SJCRH30 (cell line): Measurements from ENCODE around the gene HCK. TPM values are rescaled to one million over a fixed set of nuclear protein-coding genes. Genes with fewer than 3 reads are reported as not detected.

ENCODE experiments used
- DNase-seq, 2 experiments: peaks; one replicate each; pipeline ENCODE4 v3.0.0-alpha.2; 2015 to 2020
- H3K27ac ChIP-seq: fragments of 250-450 bp; sonication (Bioruptor Pico); 2 replicates; pipeline ENCODE4 v1.5.1; 2020; ENCODE audit warnings: mild to moderate bottlenecking, moderate library complexity
- H3K27me3 ChIP-seq: fragments of 250-450 bp; sonication (Bioruptor Pico); 2 replicates; pipeline ENCODE4 v1.5.1; 2020; ENCODE audit warnings: mild to moderate bottlenecking, moderate library complexity
- H3K36me3 ChIP-seq: fragments of 250-450 bp; sonication (Bioruptor Pico); 2 replicates; pipeline ENCODE4 v1.5.1; 2020; ENCODE audit warnings: mild to moderate bottlenecking, moderate library complexity
- H3K4me1 ChIP-seq: fragments of 250-450 bp; sonication (Bioruptor Pico); 2 replicates; pipeline ENCODE4 v1.5.1; 2020; ENCODE audit warnings: mild to moderate bottlenecking, moderate library complexity
- H3K4me3 ChIP-seq: fragments of 250-450 bp; sonication (Bioruptor Pico); 2 replicates; pipeline ENCODE4 v1.5.1; 2020; ENCODE audit warnings: mild to moderate bottlenecking, moderate library complexity
- H3K9me3 ChIP-seq: fragments of 250-450 bp; sonication (Bioruptor Pico); replicated peaks from 2 replicates; pipeline ENCODE4 v1.5.1; 2020; ENCODE audit warnings: mild to moderate bottlenecking, moderate library complexity
- total RNA-seq: library from RNA; depleted of rRNA; stranded (reverse); fragments of >200 nt; shearing (Covaris generic); gene quantifications from 2 replicates; pipeline ENCODE4 v1.2.3, GENCODE V29; 2014; rRNA removed

Gene HCK
- total RNA-seq: not detected in 2 replicates

GRCh38 chr20:32052090-32052777 lies at the start of gene HCK:
Gene HCK, plus strand, starts transcription at chr20:32052242.
- H3K27me3 ChIP-seq: peaks cover 6% of the 10 kb centered on the region; the same call in 1 of the 2 replicates
- no peaks in the 10 kb centered on the region for H3K36me3 ChIP-seq
- no peak within 1 kb of the TSS for H3K27ac ChIP-seq
- peaks cover 9% of the 10 kb centered on the region; the same call in 1 of the 2 replicates for H3K9me3 ChIP-seq
- no peak within 1 kb of the TSS for H3K4me3 ChIP-seq
- DNase-seq: no peak
- H3K4me1 ChIP-seq: no peaks in the 10 kb centered on the region

DNA sequence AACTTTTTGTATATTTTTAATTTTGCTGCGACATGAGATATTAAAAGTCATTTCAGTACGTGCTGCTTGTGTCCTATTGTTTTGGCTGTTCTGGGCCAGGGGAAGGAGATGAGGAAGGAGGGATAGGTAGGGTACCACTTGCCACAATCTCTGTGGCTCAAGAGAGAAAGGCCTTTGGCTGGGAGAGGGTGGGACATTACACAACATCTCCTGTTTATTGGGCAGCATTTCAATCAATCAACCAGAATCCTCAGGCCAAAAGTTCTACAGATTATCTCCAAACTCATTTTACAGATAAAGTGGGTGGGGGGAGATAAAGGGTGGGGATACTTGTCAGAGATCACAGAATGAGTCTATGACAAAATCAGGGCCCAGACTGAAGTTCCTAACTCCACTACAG lies 48.7 kb upstream of the HCK start:
- Histone ChIP-seq H3K9me3 (no peaks in the 10 kb centered on the region), H3K27me3 (peaks cover 22% of the 10 kb centered on the region; the same call in 1 of the 2 replicates), H3K27ac (no peak overlapping the region), H3K4me1 (peaks cover 11% of the 10 kb centered on the region; the same call in 1 of the 2 replicates), H3K36me3 (no peaks in the 10 kb centered on the region), H3K4me3 (no peak overlapping the region)
- no peak for DNase-seq

DNA sequence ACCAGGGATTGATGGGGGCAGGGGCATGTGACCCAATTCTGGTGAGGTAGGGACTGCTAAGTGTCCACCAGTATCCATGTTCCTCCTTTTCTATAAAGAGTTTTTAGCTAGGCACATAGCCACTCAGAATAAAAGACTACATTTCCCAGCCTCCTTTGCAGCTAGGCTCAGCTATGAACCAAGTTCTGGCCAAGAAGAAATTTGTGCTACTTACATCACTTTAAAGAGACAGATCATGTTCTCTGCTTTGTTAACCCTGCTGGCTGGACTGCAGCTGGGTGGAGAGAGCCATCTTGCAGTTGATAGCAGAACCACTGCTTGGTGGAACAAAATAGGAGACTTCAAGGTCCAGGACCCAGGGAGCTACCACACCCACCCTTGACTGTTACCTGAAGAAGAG lies 47.1 kb upstream of the HCK start:
- Histone ChIP-seq H3K4me3 (no peak overlapping the region), H3K27ac (no peak overlapping the region), H3K27me3 (peaks cover 19% of the 10 kb centered on the region; the same call in 1 of the 2 replicates), H3K9me3 (no peaks in the 10 kb centered on the region), H3K36me3 (no peaks in the 10 kb centered on the region), H3K4me1 (peaks cover 11% of the 10 kb centered on the region; the same call in 1 of the 2 replicates)
- DNase-seq: peak in 1 of 2 experiments; percentile 24

DNA sequence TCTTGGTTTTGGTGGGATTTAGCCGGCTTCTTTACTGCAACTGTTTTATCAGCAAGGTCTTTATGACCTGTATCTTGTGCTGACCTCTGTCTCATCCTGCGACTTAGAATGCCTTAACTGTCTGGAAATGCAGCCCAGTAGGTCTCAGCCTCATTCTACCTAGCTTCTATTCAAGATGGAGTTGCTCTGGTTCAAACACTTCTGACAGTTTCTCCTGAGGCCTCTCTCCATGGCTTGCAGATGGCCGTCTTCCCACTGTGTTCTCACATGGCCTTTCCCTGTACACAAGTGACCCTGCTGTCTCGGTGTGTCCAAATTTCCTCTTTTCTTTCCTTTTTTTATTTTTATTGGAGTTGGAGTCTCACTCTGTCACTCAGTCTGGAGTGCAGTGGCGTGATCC lies 46.0 kb upstream of the HCK start:
- Histone ChIP-seq H3K27me3 (peaks cover 16% of the 10 kb centered on the region; the same call in 1 of the 2 replicates), H3K4me3 (no peak overlapping the region), H3K9me3 (no peaks in the 10 kb centered on the region), H3K27ac (no peak overlapping the region), H3K36me3 (no peaks in the 10 kb centered on the region), H3K4me1 (peaks cover 11% of the 10 kb centered on the region; the same call in 1 of the 2 replicates)
- DNase-seq: no peak

DNA sequence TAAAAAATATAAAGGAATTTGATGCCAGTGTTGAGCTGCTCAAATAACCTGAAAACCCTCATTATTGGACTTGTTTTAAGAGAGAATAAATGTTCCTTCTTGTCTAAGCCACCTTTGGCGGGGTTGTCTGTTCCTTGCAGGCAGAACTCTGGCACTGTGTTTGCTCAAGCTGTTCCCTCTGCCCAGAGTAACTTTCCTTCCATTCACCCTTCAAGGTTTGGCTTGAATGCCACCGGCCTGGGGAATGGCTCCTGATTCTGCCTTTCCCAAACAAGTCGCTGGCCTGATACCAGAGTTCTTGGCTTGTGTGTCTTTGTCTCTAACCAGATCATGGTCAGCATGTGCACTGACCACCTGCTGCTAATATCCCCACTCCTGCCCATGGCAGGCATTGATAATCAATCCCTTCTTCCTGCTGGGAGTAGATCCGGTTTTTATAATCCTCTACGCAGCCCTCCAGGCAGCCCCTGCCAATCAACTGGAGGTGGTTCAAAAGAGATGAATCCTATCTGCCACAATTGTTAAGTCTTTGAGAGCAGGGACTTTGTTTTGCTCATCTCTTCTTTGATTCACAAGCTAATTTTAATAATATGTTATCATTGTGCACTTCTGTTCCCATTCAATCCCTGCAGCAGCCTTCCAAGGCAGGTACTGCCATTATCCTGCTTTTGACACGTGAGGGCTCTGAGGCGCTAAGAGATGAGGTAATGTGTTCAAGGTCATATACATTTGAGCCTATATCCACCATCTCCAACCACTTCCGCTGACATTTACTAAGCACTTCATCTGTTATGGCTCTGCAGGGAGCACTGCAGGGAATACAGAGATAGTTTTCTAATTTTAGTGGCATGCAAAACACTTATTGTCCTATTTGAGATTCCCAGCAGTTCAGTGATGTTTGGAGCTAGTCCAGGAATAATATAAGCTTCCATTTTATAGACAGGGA lies 44.9 kb upstream of the HCK start:
- H3K27ac ChIP-seq: peak overlapping the region; percentile 5; the same call in 1 of the 2 replicates
- H3K4me3 ChIP-seq: no peak overlapping the region
- H3K36me3 ChIP-seq: no peaks in the 10 kb centered on the region
- H3K4me1 ChIP-seq: peaks cover 11% of the 10 kb centered on the region; the same call in 1 of the 2 replicates
- H3K27me3 ChIP-seq: peaks cover 16% of the 10 kb centered on the region; the same call in 1 of the 2 replicates
- H3K9me3 ChIP-seq: no peaks in the 10 kb centered on the region
- DNase-seq: peak in 1 of 2 experiments; percentile 49

DNA sequence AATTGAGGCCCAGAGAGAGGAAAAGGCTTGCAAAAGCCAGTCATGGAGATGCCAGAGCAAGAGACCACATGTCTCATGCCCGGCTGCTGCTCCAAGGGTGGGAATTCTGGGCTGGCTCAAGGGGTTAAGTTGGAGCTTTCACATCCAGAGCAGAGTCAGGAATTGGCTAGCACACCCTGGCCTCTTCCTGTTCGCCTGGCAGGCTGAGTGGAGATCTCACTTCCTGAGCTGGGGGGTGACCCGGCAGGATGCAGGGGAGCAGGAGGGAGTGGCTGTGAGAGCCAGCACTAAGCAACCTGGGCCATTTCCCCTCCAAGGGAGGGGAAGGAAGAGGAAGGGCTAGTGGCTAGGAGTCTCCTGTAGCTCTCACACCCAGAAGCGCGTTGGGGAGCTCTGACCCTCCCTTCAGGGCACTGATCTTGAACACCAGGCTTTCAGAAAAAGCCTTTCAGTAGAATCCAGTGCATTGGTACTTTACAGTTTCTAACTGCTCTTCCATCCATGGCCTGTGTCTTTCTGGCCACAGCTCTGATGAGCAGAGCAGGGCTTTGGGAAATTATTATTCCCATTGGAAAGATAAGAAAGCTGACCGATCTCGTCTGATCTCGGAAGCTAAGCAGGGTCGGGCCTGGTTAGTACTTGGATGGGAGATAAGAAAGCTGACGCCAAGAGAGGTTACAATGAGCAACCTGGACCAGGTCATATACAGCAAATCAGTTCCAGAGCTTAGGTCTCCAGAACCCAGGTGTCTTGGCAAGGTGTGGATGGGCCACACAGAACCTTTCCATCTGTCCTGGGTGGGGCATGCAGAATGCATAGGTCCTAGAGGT lies 44.0 kb upstream of the HCK start:
- peak overlapping the region; percentile 5; the same call in 1 of the 2 replicates for H3K27ac ChIP-seq
- no peaks in the 10 kb centered on the region for H3K9me3 ChIP-seq
- peak; percentile 34 to 35 for DNase-seq
- H3K27me3 ChIP-seq: peaks cover 8% of the 10 kb centered on the region; the same call in 1 of the 2 replicates
- H3K4me1 ChIP-seq: peaks cover 11% of the 10 kb centered on the region; the same call in 1 of the 2 replicates
- H3K36me3 ChIP-seq: no peaks in the 10 kb centered on the region
- no peak overlapping the region for H3K4me3 ChIP-seq

DNA sequence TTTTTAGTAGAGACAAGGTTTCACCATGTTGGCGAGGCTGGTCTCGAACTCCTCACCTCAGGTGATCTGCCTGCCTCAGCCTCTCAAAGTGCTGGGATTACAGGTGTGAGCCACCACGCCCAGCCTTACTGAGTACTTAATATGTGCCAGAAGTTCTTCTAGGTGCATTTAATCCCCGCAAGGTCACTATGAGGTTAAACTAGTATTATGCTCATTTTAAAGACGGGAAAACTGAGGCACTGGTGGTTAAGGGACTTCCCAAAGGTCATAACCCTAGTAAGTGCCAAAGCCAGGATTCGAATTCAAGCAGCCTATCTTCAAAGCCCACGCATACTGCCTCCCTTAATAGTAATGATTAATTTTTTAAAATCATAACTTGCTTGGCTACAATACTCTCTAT lies 42.5 kb upstream of the HCK start:
- Histone ChIP-seq H3K36me3 (no peaks in the 10 kb centered on the region), H3K4me1 (peaks cover 11% of the 10 kb centered on the region; the same call in 1 of the 2 replicates), H3K4me3 (no peak overlapping the region), H3K9me3 (no peaks in the 10 kb centered on the region), H3K27me3 (peaks cover 15% of the 10 kb centered on the region; the same call in 1 of the 2 replicates), H3K27ac (no peak overlapping the region)
- no peak for DNase-seq

DNA sequence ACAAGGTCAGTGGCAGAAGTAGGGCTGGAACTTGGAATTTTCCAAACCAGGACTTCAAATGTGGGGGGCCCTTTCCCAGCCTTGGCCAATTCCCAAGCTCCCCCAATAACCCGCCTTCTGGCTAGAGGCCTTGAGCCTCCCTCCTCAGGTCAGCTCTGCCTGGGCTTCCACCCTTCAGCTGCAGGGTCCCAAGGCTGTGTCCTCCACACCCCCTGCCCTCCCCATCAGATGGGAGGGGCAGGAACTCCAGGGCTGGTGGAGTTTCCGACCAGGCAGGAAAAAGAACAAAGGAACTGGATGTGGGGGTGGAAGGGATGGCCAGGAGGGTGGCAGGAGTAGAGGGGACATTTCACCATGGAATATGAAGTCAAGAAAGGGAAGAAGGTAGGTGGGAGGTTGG lies 41.9 kb upstream of the HCK start, which contains the start of gene CCM2L:
TSS of gene CCM2L (plus strand) at position 338 of the 400 bp plus-strand sequence. CDS start at position 355, 17 bp downstream.
- H3K9me3 ChIP-seq: no peaks in the 10 kb centered on the region
- H3K4me1 ChIP-seq: peaks cover 11% of the 10 kb centered on the region; the same call in 1 of the 2 replicates
- H3K4me3 ChIP-seq: no peak within 1 kb of the TSS
- H3K36me3 ChIP-seq: no peaks in the 10 kb centered on the region
- peaks cover 17% of the 10 kb centered on the region; the same call in 1 of the 2 replicates for H3K27me3 ChIP-seq
- no peak for DNase-seq
- H3K27ac ChIP-seq: no peak within 1 kb of the TSS

DNA sequence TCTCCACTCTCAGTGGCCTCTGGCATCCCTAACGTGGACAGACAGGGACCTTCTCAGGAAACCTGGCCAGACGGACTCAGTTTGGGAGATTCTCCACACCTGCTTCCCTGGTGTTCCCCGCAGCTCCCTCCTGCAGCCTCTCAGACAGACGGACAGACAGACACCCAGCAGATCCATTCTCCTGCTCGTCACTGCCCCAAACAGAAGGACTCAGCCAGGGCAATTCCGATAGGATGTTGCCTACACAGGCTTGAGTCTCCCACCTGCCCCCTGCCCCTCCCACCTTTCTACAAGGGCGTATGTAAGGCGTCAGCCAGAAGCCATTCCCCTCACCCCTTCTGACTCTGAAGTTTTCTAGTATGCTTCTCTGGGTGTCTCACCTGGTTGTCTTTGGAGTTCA lies 41.4 kb upstream of the HCK start:
- Histone ChIP-seq H3K27ac (no peak overlapping the region), H3K9me3 (no peaks in the 10 kb centered on the region), H3K27me3 (peaks cover 17% of the 10 kb centered on the region; the same call in 1 of the 2 replicates), H3K4me1 (peaks cover 11% of the 10 kb centered on the region; the same call in 1 of the 2 replicates), H3K36me3 (no peaks in the 10 kb centered on the region), H3K4me3 (no peak overlapping the region)
- DNase-seq: no peak

GRCh38 chr20:32012159-32012688 lies 39.8 kb upstream of the HCK start:
- DNase-seq: no peak

GRCh38 chr20:32013326-32013725 lies 38.7 kb upstream of the HCK start:
- H3K4me3 ChIP-seq: no peak overlapping the region

More at GRCh38 chr20:32012159-32012688, 39.8 kb upstream of the HCK start:
- Histone ChIP-seq H3K27ac (no peak overlapping the region), H3K9me3 (no peaks in the 10 kb centered on the region), H3K27me3 (peaks cover 12% of the 10 kb centered on the region; the same call in 1 of the 2 replicates), H3K4me1 (peaks cover 5% of the 10 kb centered on the region; the same call in 1 of the 2 replicates), H3K4me3 (no peak overlapping the region), H3K36me3 (no peaks in the 10 kb centered on the region)

GRCh38 chr20:32017711-32018251 lies 34.3 kb upstream of the HCK start:
- H3K4me3 ChIP-seq: no peak overlapping the region
- 0 out of 2 replicates have a peak, but pooled peaks cover 9% of the 10 kb centered on the region for H3K27me3 ChIP-seq
- H3K27ac ChIP-seq: no peak overlapping the region
- H3K9me3 ChIP-seq: no peaks in the 10 kb centered on the region
- peak; percentile 29 to 35 for DNase-seq
- no peaks in the 10 kb centered on the region for H3K36me3 ChIP-seq
- peaks cover 12% of the 10 kb centered on the region for H3K4me1 ChIP-seq

More at GRCh38 chr20:32013326-32013725, 38.7 kb upstream of the HCK start:
- Histone ChIP-seq H3K4me1 (no peaks in the 10 kb centered on the region), H3K36me3 (no peaks in the 10 kb centered on the region), H3K27me3 (peaks cover 12% of the 10 kb centered on the region; the same call in 1 of the 2 replicates), H3K27ac (no peak overlapping the region), H3K9me3 (no peaks in the 10 kb centered on the region)
- DNase-seq: no peak
